Activated CD4-positive, alpha-beta T cell treated with anti-CD3 and anti-CD28 coated beads for 36 hours (primary cell): ENCODE measurements around the gene CIC. TPM values are rescaled to one million over a fixed set of nuclear protein-coding genes. Genes with fewer than 3 reads are reported as not detected.
"Not testable (repeated sequence)": the region's sequence is repeated elsewhere in the genome, so short reads cannot be mapped to it uniquely, and the experiment has no call there.

Experiments used
- ATAC-seq: fragments of 200-7000 bp; cut with Tn5 transposase; one replicate; pipeline ENCODE4 v1.10.0; 2021; ENCODE audit warnings: mild to moderate bottlenecking, moderate library complexity
- CTCF ChIA-PET: fragments of 350-600 bp; sonication (Branson Sonifier 250); formaldehyde crosslinking; loops from one replicate; lab custom pipeline; 2021; ENCODE audit warnings: antibody characterized with exemption; lab: Charles Lee
- POLR2A ChIA-PET: fragments of 350-600 bp; sonication (Branson Sonifier 250); formaldehyde crosslinking; loops from one replicate; lab custom pipeline; 2021; ENCODE audit warnings: antibody characterized with exemption, inconsistent platforms; lab: Charles Lee
- DNase-seq: peaks from one replicate; pipeline ENCODE4 v3.0.0-alpha.2; 2020
- H3K27ac Mint-ChIP-seq: one replicate; pipeline ENCODE4 v1.8.0; 2021; ENCODE audit warnings: mixed read lengths
- H3K27me3 Mint-ChIP-seq: one replicate; pipeline ENCODE4 v1.8.0; 2021; ENCODE audit warnings: mixed read lengths
- H3K36me3 Mint-ChIP-seq: one replicate; pipeline ENCODE4 v1.8.0; 2021; ENCODE audit warnings: low read depth, mixed read lengths
- H3K4me1 Mint-ChIP-seq: one replicate; pipeline ENCODE4 v1.8.0; 2021; ENCODE audit warnings: mixed read lengths
- H3K4me3 Mint-ChIP-seq: one replicate; pipeline ENCODE4 v1.8.0; 2021; ENCODE audit warnings: mild to moderate bottlenecking, moderate library complexity, mixed read lengths
- H3K9me3 Mint-ChIP-seq: one replicate; pipeline ENCODE4 v1.8.0; 2021; ENCODE audit warnings: low read depth, mixed read lengths
- intact Hi-C, 2 experiments: fragments of 100-400 bp; cut with DNase I in 1 of 2; cut with micrococcal nuclease in 1 of 2; formaldehyde crosslinking; loops; one replicate each; pipeline versions ENCODE4 v1.14.2 to v1.15.1; 2022 to 2024; cut with DNase I, micrococcal nuclease
- total RNA-seq, 2 experiments: library from RNA; stranded (reverse); gene quantifications; one replicate each; pipeline ENCODE4 v1.2.3, GENCODE V29; 2021

The CIC gene
- total RNA-seq, 2 experiments from 2014 or later, result 62.8 to 66.3 TPM

DNA sequence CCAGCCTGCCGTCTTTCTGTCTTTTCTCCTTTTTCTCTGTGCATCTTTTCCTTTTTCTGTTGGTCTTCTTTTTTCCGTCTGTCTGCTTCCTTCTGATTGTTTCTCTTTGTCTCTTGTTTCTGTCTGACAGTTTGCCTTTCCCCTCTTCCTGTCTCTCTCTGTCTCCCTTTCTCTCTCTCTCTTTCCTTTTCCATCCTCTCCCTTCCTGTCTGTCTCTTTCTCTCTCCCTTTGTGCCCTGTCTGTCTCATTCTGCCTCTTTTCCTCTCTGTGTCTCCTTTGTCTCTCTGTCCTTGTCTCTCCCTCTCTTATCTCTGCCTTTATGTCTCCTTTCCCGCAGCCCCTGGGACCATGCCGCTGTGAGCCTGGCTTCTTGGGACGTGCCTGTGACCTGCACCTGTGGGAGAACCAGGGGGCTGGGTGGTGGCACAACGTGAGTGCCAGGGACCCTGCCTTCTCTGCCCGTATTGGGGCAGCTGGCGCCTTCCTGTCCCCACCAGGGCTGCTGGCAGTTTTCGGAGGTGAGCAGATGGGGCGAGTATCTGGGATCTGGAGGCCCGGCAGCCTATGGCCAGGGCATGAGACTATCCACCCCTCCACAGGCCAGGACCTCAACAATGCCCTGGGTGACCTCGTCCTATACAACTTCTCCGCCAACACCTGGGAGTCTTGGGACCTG lies 65.8 kb downstream of the CIC start:
- Mint-ChIP-seq H3K4me3 (no peak overlapping the region), H3K9me3 (no peaks in the 10 kb centered on the region), H3K27ac (no peak overlapping the region), H3K4me1 (no peaks in the 10 kb centered on the region), H3K27me3 (no peaks in the 10 kb centered on the region), H3K36me3 (no peaks in the 10 kb centered on the region)
- DNase-seq, result no peak
- intact Hi-C loops, result no loop called here
- ChIA-PET POLR2A (no interaction called here), CTCF (no interaction called here)
- ATAC-seq, result no peak

DNA sequence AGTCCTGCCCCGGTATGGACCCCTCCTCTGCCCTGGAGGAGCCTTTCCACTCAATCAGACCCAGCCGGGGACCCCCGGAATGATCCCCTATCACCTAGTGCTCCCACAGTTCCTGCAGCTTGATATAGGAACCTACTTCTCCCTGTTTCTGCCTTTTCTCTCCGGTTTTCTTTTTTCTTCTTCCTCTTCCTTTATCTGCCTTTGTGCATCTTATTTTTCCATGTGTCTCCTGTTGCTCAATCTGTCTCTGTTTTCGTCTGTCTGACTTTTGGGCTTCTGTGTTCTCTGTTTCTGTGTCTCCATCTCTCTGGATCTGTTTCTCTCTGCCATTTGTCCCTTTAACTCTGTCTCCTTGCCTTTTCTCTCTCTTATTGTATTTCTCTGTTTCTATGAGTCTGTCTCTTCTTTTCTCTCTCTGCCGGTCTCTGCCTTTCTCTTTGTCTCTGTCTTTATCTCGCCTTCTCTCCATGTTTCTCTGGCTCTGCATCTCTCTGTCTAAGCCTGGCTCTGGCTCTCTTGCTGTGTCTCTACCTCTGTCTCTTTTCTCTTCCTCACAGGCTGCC lies 66.4 kb downstream of the CIC start:
- no peak for DNase-seq
- H3K27me3 Mint-ChIP-seq, result no peaks in the 10 kb centered on the region
- no peaks in the 10 kb centered on the region for H3K4me1 Mint-ChIP-seq
- ChIA-PET CTCF (no interaction called here), POLR2A (no interaction called here)
- H3K9me3 Mint-ChIP-seq, result no peaks in the 10 kb centered on the region
- intact Hi-C loops, result no loop called here
- H3K36me3 Mint-ChIP-seq, result no peaks in the 10 kb centered on the region
- ATAC-seq, result no peak
- H3K4me3 Mint-ChIP-seq, result no peak overlapping the region
- H3K27ac Mint-ChIP-seq, result no peak overlapping the region

DNA sequence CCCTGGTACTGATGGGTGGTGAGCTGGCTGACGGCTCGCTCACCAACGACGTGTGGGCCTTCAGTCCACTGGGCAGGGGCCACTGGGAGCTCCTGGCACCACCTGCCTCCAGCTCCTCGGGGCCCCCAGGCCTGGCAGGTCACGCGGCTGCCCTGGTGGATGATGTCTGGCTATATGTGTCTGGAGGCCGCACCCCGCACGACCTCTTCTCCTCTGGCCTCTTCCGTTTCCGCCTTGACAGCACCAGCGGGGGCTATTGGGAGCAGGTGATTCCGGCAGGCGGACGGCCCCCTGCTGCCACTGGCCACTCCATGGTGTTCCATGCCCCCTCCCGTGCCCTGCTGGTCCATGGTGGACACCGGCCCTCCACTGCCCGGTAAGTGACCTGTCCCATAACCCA lies 66.9 kb downstream of the CIC start:
- Mint-ChIP-seq H3K27ac (no peak overlapping the region), H3K36me3 (no peaks in the 10 kb centered on the region), H3K4me1 (no peaks in the 10 kb centered on the region), H3K27me3 (no peaks in the 10 kb centered on the region), H3K9me3 (no peaks in the 10 kb centered on the region), H3K4me3 (no peak overlapping the region)
- POLR2A ChIA-PET, result no interaction called here
- no peak for ATAC-seq
- CTCF ChIA-PET, result no interaction called here
- intact Hi-C loops, result no loop called here
- no peak for DNase-seq

DNA sequence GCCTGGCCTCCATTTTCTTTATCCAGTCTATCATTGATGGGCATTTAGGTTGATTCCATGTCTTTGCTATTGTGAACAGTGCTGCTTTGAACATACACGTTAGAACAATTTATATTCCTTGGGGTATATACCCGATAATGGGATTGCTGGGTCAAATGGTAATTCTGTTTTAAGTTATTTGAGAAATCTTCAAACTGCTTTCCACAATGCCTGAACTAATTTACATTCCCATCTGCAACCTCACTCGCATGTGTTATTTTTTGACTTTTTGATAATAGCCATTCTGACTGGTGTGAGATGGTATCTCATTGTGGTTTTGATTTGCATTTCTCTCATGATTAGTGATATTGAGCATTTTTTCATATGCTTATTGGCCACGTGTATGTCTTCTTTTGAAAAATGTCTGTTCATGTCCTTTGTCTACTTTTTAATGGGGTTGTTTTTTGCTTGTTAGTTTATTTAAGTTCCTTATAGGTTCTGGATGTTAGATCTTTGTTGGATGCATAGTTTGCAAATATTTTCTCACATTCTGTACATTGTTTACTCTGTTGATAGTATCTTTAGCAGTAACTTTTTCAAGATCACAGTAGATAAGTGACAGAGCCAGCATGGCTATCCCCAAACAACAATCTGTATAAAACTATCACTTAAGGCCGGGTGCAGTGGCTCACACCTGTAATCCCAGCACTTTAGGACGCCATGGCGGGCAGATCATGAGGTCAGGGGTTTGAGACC lies 70.2 kb downstream of the CIC start:
- CTCF ChIA-PET, H3K4me1 Mint-ChIP-seq: not testable (repeated sequence)

DNA sequence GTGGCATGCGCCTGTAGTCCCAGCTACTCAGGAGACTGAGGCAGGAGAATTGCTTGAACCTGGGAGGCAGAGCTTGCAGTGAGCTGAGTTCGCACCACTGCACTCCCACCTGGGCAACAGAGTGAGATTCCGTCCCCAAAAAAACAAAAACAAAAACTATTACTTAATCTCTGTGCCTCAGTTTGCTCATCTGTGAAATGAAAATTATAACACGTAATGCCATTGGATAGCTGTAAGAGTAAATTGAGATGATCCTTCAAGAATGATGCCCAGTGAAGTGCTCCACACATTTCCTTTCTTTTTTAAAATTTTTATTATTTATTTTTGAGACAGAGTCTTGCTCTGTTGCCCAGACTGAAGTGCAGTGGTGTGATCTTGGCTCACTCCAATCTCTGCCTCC lies 70.9 kb downstream of the CIC start:
- H3K4me1 Mint-ChIP-seq, H3K36me3 Mint-ChIP-seq, POLR2A ChIA-PET, ATAC-seq, DNase-seq, H3K9me3 Mint-ChIP-seq, intact Hi-C loops, H3K27ac Mint-ChIP-seq, H3K4me3 Mint-ChIP-seq, H3K27me3 Mint-ChIP-seq: not testable (repeated sequence)
- CTCF ChIA-PET, result interaction anchor here (0.6 kb wide), 1 partner anchor 207 kb away, joined by 3 read pairs; no protein-coding TSS in a partner anchor

More for the DNA sequence above, 70.2 kb downstream of the CIC start:
- H3K27ac Mint-ChIP-seq, H3K36me3 Mint-ChIP-seq, H3K9me3 Mint-ChIP-seq, intact Hi-C loops, ATAC-seq, H3K4me3 Mint-ChIP-seq, POLR2A ChIA-PET, DNase-seq, H3K27me3 Mint-ChIP-seq: not testable (repeated sequence)

DNA sequence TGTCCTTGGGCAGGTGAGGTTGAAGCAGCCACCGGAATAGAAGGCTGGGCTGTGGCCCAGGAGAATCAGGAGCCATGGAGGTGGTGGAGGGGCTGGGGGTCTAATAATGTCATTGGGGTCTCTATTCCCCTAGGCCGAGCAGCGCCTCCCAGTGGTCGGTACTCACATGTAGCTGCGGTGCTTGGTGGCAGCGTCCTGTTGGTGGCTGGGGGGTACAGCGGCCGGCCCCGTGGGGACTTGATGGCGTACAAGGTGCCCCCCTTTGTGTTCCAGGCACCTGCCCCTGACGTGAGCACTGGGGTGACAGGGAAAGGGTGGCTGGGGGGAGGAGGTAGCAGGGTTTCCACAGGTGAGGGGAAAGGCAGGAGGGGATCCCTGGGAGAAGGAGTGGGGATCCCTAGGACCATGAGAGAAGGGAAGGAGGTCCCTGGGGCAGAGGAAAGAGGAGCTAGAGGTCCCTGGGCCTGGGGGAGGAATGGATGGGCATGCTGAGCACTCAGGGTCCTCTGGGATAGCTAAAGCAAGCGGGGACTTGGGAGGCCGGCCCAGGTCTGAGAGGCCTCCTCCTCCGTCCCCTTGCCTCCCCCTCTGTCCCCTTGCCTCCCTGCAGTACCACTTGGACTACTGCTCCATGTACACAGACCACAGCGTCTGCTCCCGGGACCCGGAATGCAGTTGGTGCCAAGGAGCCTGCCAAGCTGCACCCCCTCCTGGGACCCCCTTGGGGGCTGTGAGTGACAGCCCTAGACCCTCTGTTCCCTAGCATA lies 74.5 kb downstream of the CIC start:
- H3K9me3 Mint-ChIP-seq, result no peaks in the 10 kb centered on the region
- CTCF ChIA-PET, result interaction anchor here (0.7 to 1.0 kb wide), 3 partner anchors 11 to 22 kb away, joined by 3 to 4 read pairs (median 3); no protein-coding TSS in a partner anchor
- H3K27ac Mint-ChIP-seq, result no peak overlapping the region
- H3K27me3 Mint-ChIP-seq, result no peaks in the 10 kb centered on the region
- DNase-seq (no peak), ATAC-seq (no peak)
- no peaks in the 10 kb centered on the region for H3K36me3 Mint-ChIP-seq
- H3K4me1 Mint-ChIP-seq, result no peaks in the 10 kb centered on the region
- H3K4me3 Mint-ChIP-seq, result no peak overlapping the region
- POLR2A ChIA-PET, result no interaction called here
- intact Hi-C loops, result no loop called here

DNA sequence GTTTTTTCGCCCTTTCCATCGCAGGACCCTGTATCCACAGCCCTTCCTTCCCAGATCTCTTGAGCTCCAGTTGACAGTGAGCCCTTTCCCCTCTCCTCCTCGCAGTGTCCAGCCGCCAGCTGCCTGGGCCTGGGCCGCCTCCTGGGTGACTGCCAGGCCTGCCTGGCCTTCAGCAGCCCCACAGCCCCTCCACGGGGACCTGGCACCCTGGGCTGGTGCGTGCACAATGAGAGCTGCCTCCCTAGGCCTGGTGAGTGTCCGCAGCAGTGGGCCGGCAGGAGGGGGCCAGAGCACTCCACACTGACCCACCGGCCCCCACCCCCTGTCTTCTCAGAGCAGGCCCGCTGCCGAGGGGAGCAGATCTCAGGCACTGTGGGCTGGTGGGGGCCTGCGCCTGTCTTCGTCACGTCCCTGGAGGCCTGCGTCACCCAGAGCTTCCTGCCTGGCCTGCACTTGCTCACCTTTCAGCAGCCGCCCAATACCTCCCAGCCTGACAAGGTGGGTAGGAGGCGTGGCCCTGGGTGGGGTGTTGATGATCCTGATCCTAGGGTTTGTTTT lies 75.4 kb downstream of the CIC start:
- no peak for DNase-seq
- H3K9me3 Mint-ChIP-seq, result no peaks in the 10 kb centered on the region
- CTCF ChIA-PET, result interaction anchor here (0.7 to 1.0 kb wide), 2 partner anchors 10 to 109 kb away, joined by 3 read pairs; no protein-coding TSS in a partner anchor
- POLR2A ChIA-PET, result no interaction called here
- H3K27me3 Mint-ChIP-seq, result no peaks in the 10 kb centered on the region
- H3K4me1 Mint-ChIP-seq, result no peaks in the 10 kb centered on the region
- no peak overlapping the region for H3K4me3 Mint-ChIP-seq
- no peak overlapping the region for H3K27ac Mint-ChIP-seq
- intact Hi-C loops, result no loop called here
- no peak for ATAC-seq
- no peaks in the 10 kb centered on the region for H3K36me3 Mint-ChIP-seq

Other genes with a start within 250 kb of the CIC start
- 1 to 10 TPM; 1.6 to 1.7 TPM for gene GRIK5, start 199.0 kb upstream of the CIC start, total RNA-seq
- 10 to 100 TPM; 10.7 to 14.8 TPM for gene ZNF574, start 193.1 kb upstream of the CIC start, total RNA-seq
- 10 to 100 TPM; 43.6 to 62.8 TPM for gene POU2F2, start 136.8 kb upstream of the CIC start, total RNA-seq
- 10 to 100 TPM; 25.9 to 27.3 TPM for gene DEDD2, start 51.6 kb upstream of the CIC start, total RNA-seq
- 10 to 100 TPM; 11.9 to 15.2 TPM for gene ZNF526, start 48.9 kb upstream of the CIC start, total RNA-seq
- 10 to 100 TPM; 32.6 to 43.5 TPM for gene GSK3A, start 26.6 kb upstream of the CIC start, total RNA-seq
- 10 to 100 TPM; 65.5 to 66.4 TPM for gene ERF, start 14.1 kb upstream of the CIC start, total RNA-seq
- 1 to 10 TPM in 1 of 2 experiments, under 1 TPM in 1; 0.63 to 1.0 TPM for gene PRR19, start 32.9 kb downstream of the CIC start, total RNA-seq
- 10 to 100 TPM; 43.4 to 53.9 TPM for gene PAFAH1B3, start 33.4 kb downstream of the CIC start, total RNA-seq
- gene TMEM145, start 44.1 kb downstream of the CIC start, total RNA-seq, result under 1 TPM; 0.53 to 0.69 TPM
- gene MEGF8, start 56.4 kb downstream of the CIC start, total RNA-seq, result 1 to 10 TPM; 5.2 to 5.3 TPM
- gene CNFN, start 121.0 kb downstream of the CIC start, total RNA-seq, result not detected
- gene LIPE, start 158.1 kb downstream of the CIC start, total RNA-seq, result 10 to 100 TPM; 27.8 to 32.8 TPM
- gene CXCL17, start 173.7 kb downstream of the CIC start, total RNA-seq, result not detected